Stimulated activated CD4-positive, alpha-beta T cell treated with anti-CD3 and anti-CD28 coated beads, Interleukin-4, amount 100 ng/mL, for 1 hour (primary cell): ENCODE data around the gene NGB.

Experiments used
- DNase-seq: peaks from one replicate; pipeline ENCODE4 v3.0.0-alpha.2; 2020

NGB gene

GRCh38 chr14:77260631-77261030 lies 10.4 kb downstream of the NGB start:
- DNase-seq: no peak

GRCh38 chr14:77260199-77260598 lies 10.8 kb downstream of the NGB start:
- DNase-seq: no peak

GRCh38 chr14:77259025-77259715 lies 11.8 kb downstream of the NGB start:
- DNase-seq: no peak

- no peak for DNase-seq
Measured at GRCh38 chr14:77258566-77258965, 12.4 kb downstream of the NGB start.

- no peak for DNase-seq
Measured at GRCh38 chr14:77257700-77258099, 13.3 kb downstream of the NGB start.

- DNase-seq: no peak
Measured at GRCh38 chr14:77256694-77257093, 14.3 kb downstream of the NGB start.

GRCh38 chr14:77253333-77254190 lies 17.4 kb downstream of the NGB start:
- no peak for DNase-seq

- no peak for DNase-seq
Measured at GRCh38 chr14:77251870-77252269, 19.1 kb downstream of the NGB start.

GRCh38 chr14:77250927-77251326 lies 20.1 kb downstream of the NGB start:
- no peak for DNase-seq

- DNase-seq: no peak
Measured at GRCh38 chr14:77249286-77249685, 21.7 kb downstream of the NGB start.

- no peak for DNase-seq
Measured at GRCh38 chr14:77248666-77249065, 22.3 kb downstream of the NGB start.

GRCh38 chr14:77246784-77247183 lies 24.2 kb downstream of the NGB start:
- DNase-seq: no peak

- no peak for DNase-seq
Measured at GRCh38 chr14:77245820-77246219, 25.2 kb downstream of the NGB start.

- DNase-seq: no peak
Measured at GRCh38 chr14:77243853-77244252, 27.2 kb downstream of the NGB start.

- DNase-seq: no peak
Measured at GRCh38 chr14:77242752-77243151, 28.3 kb downstream of the NGB start.

GRCh38 chr14:77241955-77242354 lies 29.1 kb downstream of the NGB start:
- no peak for DNase-seq

- no peak for DNase-seq
Measured at GRCh38 chr14:77240336-77240915, 30.6 kb downstream of the NGB start.

GRCh38 chr14:77239412-77239811 lies 31.6 kb downstream of the NGB start:
- DNase-seq: no peak

GRCh38 chr14:77238996-77239395 lies 32.0 kb downstream of the NGB start:
- DNase-seq: no peak

GRCh38 chr14:77238356-77238755 lies 32.6 kb downstream of the NGB start:
- DNase-seq: no peak

GRCh38 chr14:77236814-77237213 lies 34.2 kb downstream of the NGB start:
- no peak for DNase-seq

- no peak for DNase-seq
Measured at GRCh38 chr14:77231721-77232120, 39.3 kb downstream of the NGB start.

GRCh38 chr14:77230914-77231313 lies 40.1 kb downstream of the NGB start:
- no peak for DNase-seq

- no peak for DNase-seq
Measured at GRCh38 chr14:77228056-77228455, 43.0 kb downstream of the NGB start.
